ENCODE data around the gene SLC36A4. TPM values are rescaled to one million over a fixed set of nuclear protein-coding genes. Genes with fewer than 3 reads are reported as not detected.
A peak's percentile ranks its signal among the peaks of the same experiment; 100 is the strongest.
"Not testable (repeated sequence)": the region's sequence is repeated elsewhere in the genome, so short reads cannot be mapped to it uniquely, and the experiment has no call there.

Gene SLC36A4
- total RNA-seq, 1 experiment from 2014 or later: 2.2 TPM

DNA sequence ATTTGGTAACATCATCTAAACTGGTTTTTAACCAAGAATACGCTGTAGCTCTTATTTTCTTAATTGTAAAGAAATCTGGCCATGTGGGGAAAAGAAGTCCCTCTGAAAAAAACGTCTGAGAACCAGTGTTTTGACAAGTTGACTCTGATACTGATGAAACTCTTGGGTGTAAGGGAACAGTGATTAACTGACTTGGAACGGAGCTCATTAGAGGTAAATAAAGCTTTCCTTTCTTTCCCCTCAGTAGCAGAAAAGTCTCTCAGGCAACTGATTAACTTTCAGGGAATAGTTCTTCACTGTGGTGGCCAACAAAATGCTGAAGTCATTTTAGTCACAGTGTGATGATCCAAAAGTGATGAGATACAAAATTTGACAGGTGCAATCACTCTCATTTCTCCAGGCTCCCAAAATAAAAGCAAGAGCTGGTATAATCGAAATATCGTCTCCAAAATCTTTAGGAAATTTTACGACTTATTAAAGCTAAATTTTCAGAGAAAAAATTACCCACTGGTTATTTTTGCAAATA, 52.3 kb downstream of the SLC36A4 start:
- no peak for DNase-seq (ENCODE audit: low read depth, low spot score)
- in situ Hi-C loops (cut with HindIII; ENCODE audit: low pct_unique_long_range_greater_than_20kb, low sequenced_read_pairs): no loop called here

- no peak for DNase-seq (ENCODE audit: low read depth, low spot score)
Measured at GRCh38 chr11:93143800-93144199, 54.0 kb downstream of the SLC36A4 start.

GRCh38 chr11:93143186-93143585, 54.6 kb downstream of the SLC36A4 start:
- no peak for DNase-seq (ENCODE audit: low read depth, low spot score)
- in situ Hi-C loops (cut with HindIII; ENCODE audit: low pct_unique_long_range_greater_than_20kb, low sequenced_read_pairs): no loop called here

More at GRCh38 chr11:93143800-93144199, 54.0 kb downstream of the SLC36A4 start:
- in situ Hi-C loops (cut with HindIII; ENCODE audit: low pct_unique_long_range_greater_than_20kb, low sequenced_read_pairs): no loop called here

GRCh38 chr11:93133488-93134109, 64.2 kb downstream of the SLC36A4 start:
- no peak for DNase-seq (ENCODE audit: low read depth, low spot score)

DNA sequence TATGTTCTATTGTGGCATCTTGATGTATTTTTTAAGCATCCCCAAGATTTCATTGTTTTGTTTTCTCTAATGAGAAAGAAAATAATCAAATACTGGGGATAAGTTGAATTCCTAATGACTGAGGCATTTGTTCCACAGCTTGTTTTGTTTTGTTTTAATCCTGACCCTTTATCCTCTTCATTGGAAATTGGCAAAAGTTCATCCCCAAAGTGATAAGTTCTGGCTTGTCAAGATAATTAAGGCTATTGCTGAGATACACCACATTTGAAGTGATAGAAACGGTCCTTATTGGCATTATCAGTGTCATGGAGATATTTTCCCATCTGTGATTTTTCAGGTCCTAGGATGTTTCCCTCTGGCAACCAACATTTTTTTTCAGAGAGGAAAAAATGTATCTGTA, 65.0 kb downstream of the SLC36A4 start:
- DNase-seq (ENCODE audit: low read depth, low spot score): no peak
- in situ Hi-C loops (cut with HindIII; ENCODE audit: low pct_unique_long_range_greater_than_20kb, low sequenced_read_pairs): no loop called here

More at GRCh38 chr11:93133488-93134109, 64.2 kb downstream of the SLC36A4 start:
- in situ Hi-C loops (cut with HindIII; ENCODE audit: low pct_unique_long_range_greater_than_20kb, low sequenced_read_pairs): no loop called here

DNA sequence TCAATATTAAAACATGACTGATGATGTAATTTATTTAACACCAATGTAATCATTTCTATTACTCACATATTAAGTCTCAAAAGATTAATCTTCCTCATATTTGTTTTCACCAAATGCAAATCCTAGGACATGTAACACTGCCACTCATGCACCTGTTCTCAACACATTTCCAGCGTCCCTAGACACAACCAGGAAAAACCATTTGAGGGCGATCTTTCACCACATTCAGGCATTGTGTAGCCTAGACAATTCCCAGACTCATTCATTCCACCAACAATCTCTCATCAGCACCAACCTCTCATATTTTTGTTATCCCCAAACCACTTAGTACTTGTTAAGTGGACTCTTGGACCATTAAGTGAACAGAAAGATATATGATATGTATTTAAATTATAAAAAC, 66.1 kb downstream of the SLC36A4 start:
- in situ Hi-C loops (cut with HindIII; ENCODE audit: low pct_unique_long_range_greater_than_20kb, low sequenced_read_pairs): no loop called here
- peak; percentile 37 for DNase-seq (ENCODE audit: low read depth, low spot score)

DNA sequence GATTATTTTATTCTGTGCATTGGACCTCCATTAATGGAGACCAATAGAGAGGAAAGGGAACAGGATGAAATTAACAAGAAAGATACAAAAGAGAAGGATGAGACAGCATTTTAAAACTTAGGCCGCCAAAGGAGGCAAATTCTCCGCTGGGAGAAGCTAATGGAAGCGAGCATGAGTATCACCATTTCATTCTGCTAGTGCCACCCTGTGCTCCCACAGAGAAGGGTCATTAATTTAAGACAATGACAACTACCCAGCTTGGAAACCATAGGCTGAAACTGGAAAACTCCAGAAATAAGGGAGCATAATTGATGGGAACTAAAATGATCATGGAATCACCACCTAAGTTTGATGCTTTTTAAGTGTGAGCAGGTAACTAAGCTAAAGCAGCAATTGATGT, 69.2 kb downstream of the SLC36A4 start:
- DNase-seq (ENCODE audit: low read depth, low spot score): no peak
- in situ Hi-C loops (cut with HindIII; ENCODE audit: low pct_unique_long_range_greater_than_20kb, low sequenced_read_pairs): no loop called here

DNA sequence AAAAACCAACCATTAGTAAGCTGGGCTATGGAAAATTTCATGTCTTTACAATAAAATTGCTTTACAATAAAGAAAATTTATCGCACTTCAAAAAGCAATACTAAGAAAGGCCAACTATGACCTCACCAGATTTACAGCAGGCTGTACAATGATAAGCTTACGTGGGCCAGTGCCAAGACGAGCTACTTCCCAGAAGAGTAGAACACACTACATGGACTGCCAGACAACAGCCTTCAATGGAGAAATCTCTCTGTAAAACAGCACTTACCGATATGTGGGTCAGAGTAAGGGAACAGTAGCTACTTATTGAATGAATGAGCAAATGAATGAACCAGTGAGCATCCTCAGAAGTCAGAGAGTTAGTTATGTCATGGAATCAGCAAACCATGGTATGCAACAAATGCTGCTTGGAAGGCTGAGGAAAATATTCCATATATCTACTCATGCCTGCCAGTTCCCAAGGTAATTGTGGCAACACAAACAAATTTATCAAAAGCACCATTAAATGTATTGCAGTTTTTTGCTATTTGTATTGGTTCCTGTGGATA, 74.4 kb downstream of the SLC36A4 start:
- DNase-seq (ENCODE audit: low read depth, low spot score): no peak
- in situ Hi-C loops (cut with HindIII; ENCODE audit: low pct_unique_long_range_greater_than_20kb, low sequenced_read_pairs): no loop called here

- no peak for DNase-seq (ENCODE audit: low read depth, low spot score)
- in situ Hi-C loops (cut with HindIII; ENCODE audit: low pct_unique_long_range_greater_than_20kb, low sequenced_read_pairs): no loop called here
Measured at GRCh38 chr11:93122535-93123235, 75.1 kb downstream of the SLC36A4 start.

- in situ Hi-C loops (cut with HindIII; ENCODE audit: low pct_unique_long_range_greater_than_20kb, low sequenced_read_pairs): no loop called here
- DNase-seq (ENCODE audit: low read depth, low spot score): no peak
Measured at GRCh38 chr11:93118276-93118675, 79.5 kb downstream of the SLC36A4 start.

DNA sequence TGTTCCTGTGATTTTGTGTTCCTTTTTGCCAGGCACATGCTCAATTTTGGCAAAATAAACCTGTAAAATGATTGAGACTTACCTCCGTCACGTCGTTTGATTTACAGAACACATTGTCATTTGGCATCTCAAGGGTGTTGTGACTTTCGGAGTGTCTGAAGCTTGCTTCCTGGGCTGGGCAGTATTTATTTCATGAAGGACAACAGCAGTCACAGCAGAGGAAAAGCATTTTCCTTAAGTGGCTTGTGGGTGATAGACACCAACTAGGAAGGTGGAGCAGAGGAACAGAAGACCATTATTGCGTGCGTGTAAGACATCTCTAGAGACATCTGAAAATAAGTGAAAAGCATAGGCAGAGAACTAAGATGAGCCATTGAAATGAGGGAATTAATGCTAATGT, 80.2 kb downstream of the SLC36A4 start:
- no peak for DNase-seq (ENCODE audit: low read depth, low spot score)
- in situ Hi-C loops (cut with HindIII; ENCODE audit: low pct_unique_long_range_greater_than_20kb, low sequenced_read_pairs): no loop called here

GRCh38 chr11:93116641-93117441, 81.0 kb downstream of the SLC36A4 start:
- no peak for DNase-seq (ENCODE audit: low read depth, low spot score)
- in situ Hi-C loops (cut with HindIII; ENCODE audit: low pct_unique_long_range_greater_than_20kb, low sequenced_read_pairs): no loop called here

DNA sequence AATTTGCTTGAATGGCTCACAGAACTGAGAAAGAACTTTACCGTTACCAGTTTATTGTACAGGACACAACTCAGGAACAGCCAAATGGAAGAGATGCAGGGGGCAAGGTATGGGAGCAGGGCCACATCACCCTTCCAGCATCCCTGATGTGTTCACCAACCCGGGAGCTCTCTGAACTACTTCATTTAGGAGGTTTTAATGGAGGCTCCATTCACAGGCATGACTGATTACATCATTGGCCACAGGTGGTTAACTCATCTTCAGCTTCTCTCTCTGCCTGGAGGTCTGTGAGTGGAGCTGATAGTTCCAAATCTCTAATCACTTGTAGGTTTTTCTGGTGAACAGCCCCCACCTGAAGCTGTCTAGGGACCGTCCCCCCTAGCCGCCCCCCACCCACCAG, 83.5 kb downstream of the SLC36A4 start:
- DNase-seq (ENCODE audit: low read depth, low spot score): no peak
- in situ Hi-C loops (cut with HindIII; ENCODE audit: low pct_unique_long_range_greater_than_20kb, low sequenced_read_pairs): no loop called here

- no peak for DNase-seq (ENCODE audit: low read depth, low spot score)
- in situ Hi-C loops (cut with HindIII; ENCODE audit: low pct_unique_long_range_greater_than_20kb, low sequenced_read_pairs): no loop called here
Measured at GRCh38 chr11:93113824-93114223, 84.0 kb downstream of the SLC36A4 start.

DNA sequence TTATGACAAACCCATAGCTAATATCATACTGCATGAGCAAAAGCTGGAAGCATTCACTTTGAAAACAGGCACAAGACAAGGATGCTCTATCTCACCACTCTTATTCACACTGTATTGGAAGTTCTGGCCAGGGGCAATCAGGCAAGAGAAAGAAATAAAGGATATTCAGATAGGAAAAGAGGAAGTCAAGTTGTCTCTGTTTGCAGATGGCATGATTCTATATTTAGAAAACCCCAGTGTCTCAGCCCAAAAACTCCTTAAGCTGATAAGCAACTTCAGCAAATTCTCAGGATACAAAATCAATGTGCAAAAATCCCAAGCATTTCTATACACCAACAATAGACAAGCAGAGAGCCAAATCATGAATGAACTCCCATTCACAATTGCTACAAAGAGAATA, 86.6 kb downstream of the SLC36A4 start:
- DNase-seq (ENCODE audit: low read depth, low spot score); in situ Hi-C loops (cut with HindIII; ENCODE audit: low pct_unique_long_range_greater_than_20kb, low sequenced_read_pairs): not testable (repeated sequence)

GRCh38 chr11:93100211-93100610, 97.6 kb downstream of the SLC36A4 start:
- no peak for DNase-seq (ENCODE audit: low read depth, low spot score)
- in situ Hi-C loops (cut with HindIII; ENCODE audit: low pct_unique_long_range_greater_than_20kb, low sequenced_read_pairs): no loop called here

DNA sequence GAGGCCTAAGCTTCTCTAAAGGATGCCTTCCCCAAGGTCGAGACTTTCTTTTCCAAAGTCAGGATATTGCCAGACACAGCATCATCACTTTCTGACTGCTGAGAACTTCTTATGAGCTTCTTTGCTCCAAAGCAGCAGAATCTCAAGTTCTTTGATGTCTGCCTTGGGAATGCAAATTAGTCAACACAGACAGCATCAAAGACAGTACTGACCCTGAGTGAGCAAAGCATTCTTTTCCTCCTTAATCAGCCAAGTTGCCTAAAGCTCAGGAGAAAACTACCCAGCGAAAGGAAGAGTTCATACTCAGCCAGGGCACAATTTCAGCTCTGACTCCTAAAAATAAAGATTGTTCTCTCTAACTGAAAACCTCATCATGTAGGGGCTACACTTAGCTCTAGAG, 98.0 kb downstream of the SLC36A4 start:
- in situ Hi-C loops (cut with HindIII; ENCODE audit: low pct_unique_long_range_greater_than_20kb, low sequenced_read_pairs): no loop called here
- DNase-seq (ENCODE audit: low read depth, low spot score): no peak
